CD4-positive, alpha-beta T cell treated with Interferon gamma for 1 hour (primary cell): Measurements from ENCODE around the gene MON2.

Experiments used
- DNase-seq: peaks from one replicate; pipeline ENCODE4 v3.0.0-alpha.2; 2020

MON2 gene

DNA sequence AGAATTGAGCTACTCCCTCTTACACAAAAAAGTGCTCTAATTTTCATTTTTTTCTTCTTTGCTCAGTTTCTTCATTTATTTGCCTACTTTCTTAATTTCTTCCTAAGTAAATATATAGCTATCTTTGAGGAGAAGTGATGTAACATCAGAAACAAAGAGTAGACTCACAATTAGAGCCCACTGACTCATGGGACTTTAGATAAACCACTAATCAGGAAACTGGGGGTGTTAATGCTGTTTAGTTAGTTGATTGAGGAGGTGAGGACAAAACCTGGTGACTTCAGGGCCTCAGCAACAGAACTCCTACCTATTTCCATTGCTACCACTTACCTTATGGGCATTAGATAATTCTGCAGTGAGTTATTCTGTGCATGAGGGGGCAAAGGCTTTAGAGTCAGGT is 151.7 kb downstream of the MON2 start:
- no peak for DNase-seq

DNA sequence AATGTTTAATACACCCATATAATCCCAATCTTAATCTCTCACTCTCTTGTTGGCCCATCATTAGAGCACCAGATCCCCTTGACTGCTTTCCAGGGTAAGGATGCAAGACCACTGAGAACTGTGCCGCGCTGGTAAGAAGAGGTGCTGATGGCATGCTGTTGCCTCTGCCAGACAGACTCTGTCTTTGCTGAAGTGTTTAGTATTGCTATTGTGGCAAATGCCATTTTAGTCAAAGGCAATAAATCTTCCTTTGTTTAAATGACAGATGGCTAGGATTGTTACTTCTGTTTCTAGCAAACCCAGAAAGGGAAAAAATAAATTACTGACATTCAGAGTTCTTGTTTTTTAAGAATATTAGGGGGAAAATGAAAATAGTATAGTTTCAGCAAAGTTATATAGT is 152.3 kb downstream of the MON2 start:
- no peak for DNase-seq

DNA sequence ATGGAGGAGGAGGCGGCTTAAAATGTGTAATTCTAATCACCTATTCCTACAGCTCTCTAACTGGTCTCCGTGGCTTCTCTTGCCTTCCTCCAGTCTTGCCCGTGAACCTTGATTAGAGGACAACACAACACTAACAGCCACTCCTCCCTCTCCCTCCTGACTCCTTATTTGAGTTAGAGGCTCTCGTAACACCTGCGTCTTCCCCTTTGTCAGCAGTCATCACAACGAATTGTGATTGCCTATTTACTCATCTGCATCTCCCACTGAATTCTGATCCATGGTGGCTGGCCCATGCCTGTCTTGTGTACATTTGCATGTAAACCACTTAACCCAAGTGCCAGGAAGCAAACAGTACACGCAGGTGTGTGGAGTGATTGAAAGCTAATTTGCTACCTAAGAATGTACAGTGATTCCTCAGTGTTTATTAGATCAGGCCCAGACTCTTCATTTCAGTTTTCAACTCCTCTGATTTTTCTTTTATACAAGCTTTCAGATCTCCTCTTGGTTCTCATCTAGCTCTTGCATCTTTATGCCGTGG is 154.5 kb downstream of the MON2 start:
- no peak for DNase-seq

DNA sequence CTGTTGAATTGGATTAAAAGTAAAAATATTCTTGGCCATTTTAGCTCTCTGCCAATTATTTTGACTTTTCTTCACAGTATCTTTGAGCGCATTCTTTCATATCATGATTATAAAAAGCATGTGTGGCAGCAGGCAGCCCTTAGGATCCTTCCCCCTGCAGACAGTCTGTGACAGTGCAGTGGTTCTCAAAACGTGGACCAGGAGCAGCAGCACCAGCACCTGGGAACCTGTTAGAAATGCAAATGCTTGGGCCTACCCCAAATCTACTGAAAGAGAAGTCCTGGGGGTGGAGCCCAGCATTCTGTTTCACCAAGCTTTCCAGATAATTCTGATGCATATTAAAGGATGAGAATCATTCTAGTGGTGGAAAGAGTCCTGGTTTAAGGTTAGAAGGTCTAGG is 155.6 kb downstream of the MON2 start:
- no peak for DNase-seq

DNA sequence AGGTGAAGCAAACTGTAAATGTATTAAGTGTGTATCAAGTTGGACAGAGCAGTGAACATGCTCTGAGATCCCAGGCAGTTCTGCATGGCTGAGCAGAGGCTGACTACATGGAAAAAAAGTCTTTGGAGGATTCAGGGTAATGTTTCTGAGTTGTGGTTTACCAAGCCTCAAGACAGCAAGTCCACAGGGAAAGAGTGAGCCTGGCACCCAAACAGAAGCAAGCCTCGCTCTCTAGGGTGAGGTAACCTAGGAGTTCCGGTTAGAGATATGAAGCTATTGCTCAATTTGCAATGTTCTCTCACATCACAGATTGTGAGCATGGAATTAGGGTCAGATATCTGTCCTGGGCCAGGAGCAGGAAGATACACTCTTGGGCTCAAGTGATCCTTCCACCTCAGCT is 158.6 kb downstream of the MON2 start:
- DNase-seq = no peak

DNA sequence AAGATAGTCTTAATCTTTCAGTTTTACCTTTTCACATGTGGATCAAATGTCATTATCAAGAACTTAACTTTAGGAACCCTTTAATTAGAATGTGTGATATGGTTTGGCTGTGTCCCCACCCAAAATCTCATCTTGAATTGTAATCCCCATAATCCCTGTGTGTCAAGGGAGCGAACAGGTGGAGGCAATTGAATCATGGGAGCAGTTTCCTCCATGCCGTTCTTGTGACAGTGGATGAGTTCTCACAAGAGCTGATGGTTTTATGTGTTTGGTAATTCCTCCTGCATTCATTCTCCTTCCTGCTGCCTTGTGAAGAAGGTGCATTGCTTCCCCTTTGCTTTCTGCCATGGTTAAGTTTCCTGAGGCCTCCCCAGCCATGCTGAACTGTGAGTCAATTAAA is 160.6 kb downstream of the MON2 start:
- DNase-seq = no peak

DNA sequence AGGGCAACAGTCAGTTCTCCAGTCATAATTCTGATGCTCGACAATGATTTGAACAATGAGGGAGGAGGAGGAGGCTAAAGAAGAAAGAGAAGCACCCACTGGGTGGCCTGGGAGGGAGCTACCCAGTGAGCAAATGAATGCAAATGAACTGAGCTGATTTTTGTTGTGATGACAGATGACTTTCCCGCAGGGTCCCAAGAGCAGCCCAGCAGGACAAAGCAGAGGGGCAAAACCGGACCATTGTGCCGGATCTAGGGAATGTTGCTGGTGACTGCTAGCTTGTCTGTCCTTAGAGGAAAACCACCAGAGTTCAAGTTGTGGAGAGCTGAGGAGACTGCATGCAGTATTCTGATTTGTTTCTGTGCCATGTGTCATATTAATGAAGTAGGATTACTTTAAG is 162.8 kb downstream of the MON2 start:
- no peak for DNase-seq

DNA sequence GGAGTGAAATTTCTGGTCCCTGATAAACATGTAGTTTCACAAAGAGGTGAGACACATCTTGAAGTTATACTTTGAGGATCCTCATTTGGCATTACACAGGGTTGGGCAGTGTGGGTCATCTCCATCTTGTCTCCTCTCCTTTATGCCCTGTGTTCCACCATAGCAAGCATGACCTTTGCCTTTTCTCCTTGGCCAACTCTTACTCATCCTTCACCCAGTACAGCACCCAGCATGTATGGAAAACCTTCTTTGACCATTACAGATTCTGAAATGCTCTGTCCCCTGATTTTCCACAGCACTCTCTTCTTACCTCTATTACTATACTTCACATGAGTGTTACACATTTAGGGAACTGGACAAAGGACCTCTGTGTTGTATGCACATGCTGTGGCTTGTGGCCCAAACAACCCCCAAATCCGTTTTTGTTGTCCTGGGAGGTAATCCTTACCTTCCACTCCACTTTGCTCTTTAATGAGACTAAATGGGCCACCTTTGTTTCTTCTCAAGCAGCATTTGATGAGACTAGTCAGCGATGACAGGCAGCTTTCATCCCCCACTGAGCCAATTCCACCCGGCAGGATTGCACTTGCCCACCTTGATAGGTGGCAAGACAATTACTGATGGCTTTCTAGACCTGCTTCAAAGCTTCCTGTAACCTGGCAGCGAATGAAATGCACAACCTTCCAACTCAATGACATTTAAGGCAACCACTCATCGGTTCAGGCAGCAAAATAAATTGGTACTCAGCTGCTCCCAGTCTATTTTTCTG is 163.5 kb downstream of the MON2 start:
- no peak for DNase-seq

DNA sequence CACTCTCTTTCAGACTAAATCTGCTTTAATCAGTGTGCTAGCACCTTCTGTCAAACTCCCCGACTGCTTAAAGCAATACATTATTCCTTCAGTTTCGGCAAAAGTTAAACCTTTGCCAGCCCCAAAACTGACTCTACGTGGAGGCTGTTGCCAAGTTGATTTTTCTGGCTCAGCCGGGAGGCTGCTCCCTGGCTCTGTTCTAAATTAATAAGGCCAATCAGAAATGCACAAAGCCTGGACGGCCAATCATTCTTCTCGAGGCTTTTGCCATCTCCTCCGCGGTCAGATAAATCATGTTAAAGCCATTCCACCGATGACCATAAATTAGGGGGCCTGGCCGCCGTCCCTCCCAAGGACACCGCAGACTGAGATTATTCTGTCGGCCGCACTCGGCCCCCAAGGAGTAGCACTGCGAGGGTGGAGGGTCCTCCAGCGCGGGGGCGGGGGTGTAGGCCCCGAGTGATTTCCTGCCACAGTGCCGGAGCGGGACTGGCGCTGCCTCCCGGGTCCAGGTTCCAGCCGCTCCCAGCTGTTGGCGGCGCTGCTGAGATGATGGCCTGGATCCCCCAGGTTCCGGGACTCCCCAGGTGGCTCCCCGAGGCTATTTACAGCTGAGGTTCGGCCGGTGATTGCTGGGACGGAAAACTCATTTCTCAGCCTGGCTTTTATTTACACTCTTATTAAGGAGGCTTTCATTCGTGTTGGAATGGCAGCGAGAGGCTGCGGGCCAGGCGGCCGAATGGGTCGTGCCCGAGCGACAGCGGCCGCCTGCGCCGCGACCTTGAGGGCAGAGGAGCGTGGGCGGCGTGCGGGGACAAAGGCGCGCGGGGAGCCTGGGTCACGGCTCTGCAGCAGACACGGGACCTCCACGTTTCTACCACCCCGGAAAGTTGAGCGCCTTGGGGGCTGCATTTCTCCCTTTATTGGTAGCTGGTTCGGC is 165.1 kb downstream of the MON2 start:
- DNase-seq = peak; percentile 18

DNA sequence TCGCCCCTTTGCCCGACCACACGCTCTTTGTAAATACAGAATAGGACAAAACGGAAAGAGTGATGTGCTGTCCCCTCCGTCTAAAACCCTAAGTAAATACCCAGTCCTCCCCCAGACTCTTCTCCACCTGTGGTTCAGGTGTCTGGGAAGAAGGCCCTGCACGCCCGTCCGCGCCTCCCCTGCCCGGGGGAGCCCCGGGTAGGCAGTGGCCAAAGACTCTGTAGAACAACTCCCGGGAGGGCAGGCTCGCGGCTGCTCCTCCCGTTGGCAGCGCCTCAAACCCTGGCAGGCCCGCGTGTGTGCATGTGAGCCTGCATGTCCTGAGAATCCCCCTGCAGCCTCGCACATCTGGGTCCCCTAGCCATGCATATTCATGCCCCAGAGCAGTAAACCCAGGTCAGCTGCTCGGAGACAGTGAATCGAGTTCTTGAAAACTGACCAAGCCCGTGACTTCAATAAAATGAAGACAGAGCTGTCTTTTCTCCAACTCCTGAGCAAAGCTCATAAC is 165.8 kb downstream of the MON2 start:
- DNase-seq = no peak

DNA sequence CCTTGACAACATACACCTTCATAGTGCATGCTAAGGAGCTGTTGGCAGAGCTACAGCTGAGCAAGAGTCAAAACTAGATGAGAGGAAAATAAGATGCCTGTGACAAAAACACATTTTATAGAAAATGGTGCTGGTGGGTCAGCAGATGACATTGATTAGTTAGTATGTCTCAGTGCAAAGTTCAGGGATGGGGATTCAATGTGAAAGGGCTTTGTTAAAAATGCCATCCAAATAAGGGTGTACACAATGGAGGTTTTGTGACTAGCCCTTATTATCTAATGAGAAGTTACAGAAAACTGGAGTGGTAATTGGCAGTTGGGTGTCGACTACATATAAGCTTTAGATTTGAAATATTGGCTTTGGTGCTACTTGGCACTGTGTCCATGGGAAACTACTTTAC is 169.0 kb downstream of the MON2 start:
- DNase-seq = no peak

DNA sequence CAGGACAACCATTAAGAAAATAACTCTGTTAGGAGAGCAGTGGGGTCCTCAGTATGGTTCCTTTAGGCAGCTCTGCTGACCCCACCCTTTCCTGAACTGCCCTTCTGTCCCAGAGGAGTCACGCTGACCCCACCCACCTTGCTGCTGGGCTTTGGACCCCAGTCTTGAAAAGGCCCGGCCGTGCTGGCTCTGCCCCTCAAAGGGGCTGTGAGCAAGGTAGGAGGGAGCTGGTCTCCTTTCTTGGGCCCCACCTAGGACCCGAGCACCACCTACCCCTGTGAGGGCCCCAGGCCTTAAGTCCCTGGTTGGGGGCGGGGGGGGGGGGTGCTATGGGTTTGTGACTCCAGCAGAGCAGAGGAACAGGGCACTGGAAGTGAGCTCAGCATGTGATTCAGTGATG is 171.1 kb downstream of the MON2 start:
- DNase-seq = no peak

DNA sequence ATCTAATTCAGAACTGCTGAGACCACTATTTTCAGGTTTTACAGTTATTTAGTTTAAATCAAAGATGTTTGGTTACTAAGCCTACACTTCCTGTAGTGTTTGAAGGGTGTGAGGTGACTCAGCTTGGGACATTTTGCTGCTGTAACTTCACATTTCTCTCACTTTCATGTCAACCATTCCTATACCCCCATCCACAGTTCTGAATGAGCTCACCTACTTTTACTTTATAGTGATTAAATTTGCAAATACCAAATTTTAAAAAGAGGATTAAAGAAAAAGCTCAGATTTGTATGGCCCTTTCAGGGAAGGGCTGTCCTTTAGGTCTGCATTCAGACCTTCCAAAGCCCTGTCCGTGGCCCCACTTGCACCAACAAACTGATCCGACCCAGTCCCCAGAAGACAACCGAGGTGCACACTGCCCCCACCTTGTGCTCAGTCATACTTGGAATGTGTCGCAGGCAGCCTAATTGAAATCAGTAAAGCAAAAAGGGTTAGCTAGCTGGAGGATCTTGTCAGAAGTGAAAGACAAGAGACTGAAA is 174.4 kb downstream of the MON2 start:
- no peak for DNase-seq

DNA sequence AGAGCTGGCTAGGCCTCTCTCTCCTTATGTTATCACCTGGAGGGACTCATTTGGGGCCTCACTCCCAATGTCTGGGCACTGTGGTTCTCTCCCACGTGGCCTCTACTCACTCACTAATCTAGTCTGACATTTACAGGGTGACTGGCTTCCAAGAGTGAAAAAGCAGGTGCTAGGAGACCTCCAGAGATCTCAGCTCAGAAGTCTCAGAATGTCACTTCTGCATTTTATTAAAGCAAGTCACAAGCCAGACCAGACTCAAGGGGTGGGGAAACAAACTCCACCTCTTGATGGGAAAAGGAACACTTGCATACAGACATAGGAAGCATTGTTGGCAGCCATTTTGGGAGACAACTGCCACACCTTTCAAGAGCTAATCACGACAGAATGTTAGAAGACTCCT is 175.9 kb downstream of the MON2 start:
- no peak for DNase-seq

DNA sequence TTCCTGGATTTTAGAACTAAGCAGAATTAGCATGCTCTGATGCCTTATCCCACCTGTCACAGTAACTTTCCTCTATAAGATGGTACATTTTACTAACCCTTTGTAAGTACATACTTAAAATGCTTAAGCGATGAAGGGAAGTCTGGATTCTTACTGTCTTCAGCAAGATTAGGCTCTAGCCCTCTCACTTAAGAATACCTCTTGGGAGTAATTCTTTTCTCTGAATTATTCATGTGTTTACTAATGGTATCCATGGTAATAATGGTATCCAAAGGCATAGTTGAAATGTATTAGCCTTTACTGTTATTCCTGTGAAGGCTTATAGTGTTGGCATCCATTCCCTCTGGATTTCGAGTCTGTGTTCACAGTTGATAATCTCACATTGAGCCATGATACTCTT is 176.9 kb downstream of the MON2 start:
- DNase-seq = no peak

DNA sequence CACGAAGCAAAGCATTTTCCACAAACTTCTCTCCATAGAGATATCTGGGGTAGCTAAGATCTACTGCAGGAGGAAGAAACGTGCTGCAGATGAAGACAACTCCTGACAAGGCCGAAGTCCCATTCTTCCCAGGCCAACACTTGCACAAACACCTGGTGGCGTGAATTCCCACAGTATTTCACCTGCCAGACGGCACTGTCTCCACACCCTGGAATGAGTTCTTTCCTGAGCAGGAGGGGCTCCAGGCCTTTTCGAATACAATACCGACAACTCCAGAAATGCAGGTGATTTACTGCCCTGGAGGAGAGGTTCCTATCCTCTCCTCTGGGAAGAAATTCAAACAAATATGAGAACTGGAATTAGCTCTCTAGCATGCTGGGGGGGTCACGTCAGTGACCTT is 179.9 kb downstream of the MON2 start:
- no peak for DNase-seq

DNA sequence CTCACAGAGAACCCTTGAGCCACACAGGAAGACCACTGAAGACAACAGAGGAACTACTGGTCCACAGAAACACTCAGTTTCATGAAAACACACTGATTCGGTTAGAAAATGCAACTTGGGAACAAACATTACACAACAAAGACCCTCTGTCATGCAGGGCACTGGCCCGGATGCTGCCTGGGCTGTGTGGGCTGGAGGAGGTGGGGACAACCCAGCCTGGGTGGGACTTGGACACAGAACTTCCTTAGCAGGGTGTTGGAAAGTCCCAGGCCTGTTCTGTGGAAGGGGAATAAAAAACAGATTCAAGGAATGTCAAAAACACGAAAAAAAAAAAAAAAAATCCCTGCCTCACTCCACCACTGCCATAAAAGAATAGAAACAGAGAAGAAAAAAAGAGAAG is 181.0 kb downstream of the MON2 start:
- no peak for DNase-seq

DNA sequence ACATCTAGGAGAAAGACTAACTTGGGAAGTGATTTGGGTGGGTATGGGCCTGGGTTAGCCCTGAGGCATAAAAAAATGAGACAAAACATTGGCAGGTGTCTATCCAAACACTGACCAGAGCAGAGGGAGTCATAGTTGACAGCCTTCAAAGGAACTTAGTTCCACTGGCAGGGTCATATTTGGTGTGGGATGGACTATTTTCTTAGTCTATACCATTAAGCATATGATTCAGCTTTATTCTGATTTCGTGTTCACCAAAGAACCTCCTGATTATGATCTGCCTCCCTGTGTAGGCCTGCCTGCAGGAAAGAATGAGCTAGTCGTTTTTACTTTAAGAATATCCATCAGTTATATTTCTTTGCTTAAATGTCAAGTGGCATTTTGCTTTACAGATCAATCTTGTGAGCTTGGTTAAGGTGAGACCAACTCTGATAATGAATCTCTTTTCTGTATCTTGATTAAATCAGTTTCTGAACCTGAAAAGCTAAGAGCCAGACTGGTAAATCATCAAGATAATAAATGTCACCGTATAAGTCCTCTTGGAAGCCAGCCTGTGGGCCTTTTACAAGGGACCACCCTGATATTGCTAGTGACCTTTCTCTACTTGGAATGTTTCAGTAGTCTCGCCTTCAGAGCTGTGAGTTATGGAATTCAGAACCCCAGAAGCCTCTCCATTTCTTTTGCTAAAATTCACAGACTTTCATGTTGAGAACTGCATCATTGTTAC is 182.9 kb downstream of the MON2 start:
- DNase-seq = no peak
